Liver (tissue), 9 donors: Measurements from ENCODE around the gene ZNF584. TPM values are rescaled to one million over a fixed set of nuclear protein-coding genes. Genes with fewer than 3 reads are reported as not detected.

Experiments
- DNase-seq: peaks from one replicate; pipeline ENCODE4 v3.0.0-alpha.2; 2017; ENCODE audit warnings: low spot score
- H3K27ac ChIP-seq, 2 donors: one replicate each; pipeline ENCODE4 v1.7.0; 2013; ENCODE audit warnings: inconsistent platforms in 2 of 2, low read length in 2 of 2, control low read depth in 1 of 2, low read depth in 1 of 2, mild to moderate bottlenecking in 1 of 2
- H3K27me3 ChIP-seq, 4 donors: one replicate each; pipeline versions ENCODE4 v1.6.1 to v1.7.0; 2013; ENCODE audit warnings: low read length in 3 of 4, inconsistent platforms in 1 of 4, mild to moderate bottlenecking in 1 of 4, moderate library complexity in 1 of 4; ENCODE audit not compliant: control insufficient read depth in 4 of 4, insufficient read depth in 4 of 4
- H3K36me3 ChIP-seq, 4 donors: one replicate each; pipeline versions ENCODE4 v1.6.1 to v1.7.0; 2013; ENCODE audit warnings: low read length in 3 of 4, mild to moderate bottlenecking in 3 of 4, low read depth in 1 of 4, moderate library complexity in 1 of 4; ENCODE audit not compliant: control insufficient read depth in 4 of 4, insufficient read depth in 3 of 4
- H3K4me1 ChIP-seq, 4 donors: one replicate each; pipeline versions ENCODE4 v1.6.1 to v1.7.0; 2013; ENCODE audit warnings: low read length in 3 of 4, mild to moderate bottlenecking in 3 of 4, moderate library complexity in 1 of 4; ENCODE audit not compliant: control insufficient read depth in 4 of 4, insufficient read depth in 4 of 4
- H3K4me3 ChIP-seq, 3 donors: one replicate each; pipeline versions ENCODE4 v1.6.1 to v1.7.0; 2013; ENCODE audit warnings: low read length in 3 of 3, control low read depth in 1 of 3, low read depth in 1 of 3, mild to moderate bottlenecking in 1 of 3
- H3K9ac ChIP-seq, 2 donors: one replicate each; pipeline ENCODE4 v1.7.0; 2013; ENCODE audit warnings: low read length in 2 of 2, mild to moderate bottlenecking in 2 of 2, moderate library complexity in 2 of 2, control low read depth in 1 of 2, low read depth in 1 of 2
- H3K9me3 ChIP-seq, 4 donors: one replicate each; pipeline versions ENCODE4 v1.6.1 to v1.7.0; 2013; ENCODE audit warnings: low read length in 3 of 4; ENCODE audit not compliant: control insufficient read depth in 4 of 4
- FOXA1 ChIP-seq: IDR thresholded peaks from 2 replicates; pipeline ENCODE4 v1.6.1; 2016; ENCODE audit warnings: antibody characterized with exemption
- FOXA2 ChIP-seq: IDR thresholded peaks from 2 replicates; pipeline ENCODE4 v1.6.1; 2016; ENCODE audit warnings: antibody characterized with exemption
- GABPA ChIP-seq, 2 donors: IDR thresholded peaks in 1 of 2; conservative IDR thresholded peaks in 1 of 2; 2 replicates each; pipeline ENCODE4 v1.6.1; 2016; ENCODE audit warnings: antibody characterized with exemption in 2 of 2, mild to moderate bottlenecking in 1 of 2, moderate library complexity in 1 of 2
- HNF4G ChIP-seq: IDR thresholded peaks from 2 replicates; pipeline ENCODE4 v1.6.1; 2016; ENCODE audit warnings: antibody characterized with exemption
- JUND ChIP-seq, 2 donors: IDR thresholded peaks; 2 replicates each; pipeline ENCODE4 v1.6.1; 2016; ENCODE audit warnings: antibody characterized with exemption in 2 of 2
- NR2F2 ChIP-seq: IDR thresholded peaks from 2 replicates; pipeline ENCODE4 v1.6.1; 2016; ENCODE audit warnings: antibody characterized with exemption
- RAD21 ChIP-seq, 2 donors: IDR thresholded peaks; 2 replicates each; pipeline ENCODE4 v1.6.1; 2016; ENCODE audit warnings: antibody characterized with exemption in 2 of 2, mild to moderate bottlenecking in 2 of 2
- RXRA ChIP-seq, 2 donors: IDR thresholded peaks; 2 replicates each; pipeline ENCODE4 v1.6.1; 2017 to 2018; ENCODE audit warnings: antibody characterized with exemption in 2 of 2, mild to moderate bottlenecking in 1 of 2
- SP1 ChIP-seq: IDR thresholded peaks from 2 replicates; pipeline ENCODE4 v1.6.1; 2018; ENCODE audit warnings: antibody characterized with exemption, mild to moderate bottlenecking
- TAF1 ChIP-seq: conservative IDR thresholded peaks from 2 replicates; pipeline ENCODE4 v1.6.1; 2016; ENCODE audit warnings: antibody characterized with exemption, mild to moderate bottlenecking
- YY1 ChIP-seq: IDR thresholded peaks from 2 replicates; pipeline ENCODE4 v1.6.1; 2016; ENCODE audit warnings: antibody characterized with exemption, mild to moderate bottlenecking
- WGBS: extraction: QIAGEN DNeasy Blood & Tissue Kit; methylation state at CpG from one replicate; pipeline ENCODE4 v1.1.7; 2013; 5-methylcytosine and 5-hydroxymethylcytosine counted together
- polyA plus RNA-seq, 2 donors: library from polyadenylated mRNA; stranded (reverse) in 1 of 2; unstranded in 1 of 2; fragments of 200-250 nt in 1 of 2; fragments of >200 nt in 1 of 2; fragmentation: Nextera tagmentation in 1 of 2; extraction: Ambion mirVana in 1 of 2; gene quantifications; one replicate each; pipeline versions ENCODE4 v1.2.1 to v1.2.3, GENCODE V29; 2013 to 2015
- total RNA-seq, 2 donors: library from RNA; depleted of rRNA; stranded (reverse); fragments of >200 nt; gene quantifications; one replicate each; pipeline ENCODE4 v1.2.3, GENCODE V29; 2014
- TF ChIP-seq, protein P1 (sequence below): fragments of 150-350 bp; IDR thresholded peaks from 2 replicates; pipeline ENCODE4 v1.5.1; 2017; ENCODE audit warnings: improper control_type of control experiment, low read depth, low read length; ENCODE audit not compliant: missing input control
- TF ChIP-seq, protein P2 (sequence below): IDR thresholded peaks from 2 replicates; pipeline ENCODE4 v1.6.1; 2016; ENCODE audit warnings: antibody characterized with exemption
- TF ChIP-seq, protein P3 (sequence below): IDR thresholded peaks from 2 replicates; pipeline ENCODE4 v1.6.1; 2016; ENCODE audit warnings: antibody characterized with exemption, mild to moderate bottlenecking
- TF ChIP-seq, protein P4 (sequence below): IDR thresholded peaks from 2 replicates; pipeline ENCODE4 v1.6.1; 2016; ENCODE audit warnings: antibody characterized with exemption
- donor health status: healthy.
- donor health status: healthy.
- donor health status: healthy.
- donor health status: healthy.
- donor health status: healthy.

The ZNF584 gene
- total and polyA plus RNA-seq, 4 donors: 3.6 to 12.6 (median 10.0) TPM

DNA sequence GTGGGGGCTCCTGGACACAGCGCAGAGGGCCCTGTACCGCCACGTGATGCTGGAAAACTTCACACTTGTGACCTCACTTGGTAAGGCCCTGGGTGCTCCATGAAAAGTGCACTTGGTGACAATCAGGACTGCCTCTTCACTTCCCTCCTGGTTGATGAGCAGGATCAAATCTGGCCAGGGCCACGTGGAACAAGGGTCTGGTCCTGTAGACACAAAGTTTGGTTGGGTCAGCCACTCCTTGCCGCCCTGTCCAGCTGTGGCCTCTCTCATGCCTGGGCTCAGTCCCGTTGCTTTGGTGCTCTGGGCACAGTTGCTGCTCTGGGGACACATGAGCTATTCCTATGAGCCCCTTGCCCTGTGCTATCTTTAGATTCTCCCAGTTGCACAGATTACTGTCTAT, 45.3 kb downstream of the ZNF584 start:
- DNase-seq: no peak
- no peak overlapping the region for H3K9ac ChIP-seq
- no peaks in the 10 kb centered on the region for H3K9me3 ChIP-seq
- 98% methylated on average over 6 of the region's 6 CpGs for WGBS
- H3K4me3 ChIP-seq: no peak overlapping the region
- H3K27me3 ChIP-seq: no peaks in the 10 kb centered on the region
- no peak overlapping the region for H3K27ac ChIP-seq
- no peak for TF ChIP-seq YY1
- TF ChIP-seq HNF4G: no peak
- TF ChIP-seq JUND (IDR thresholded peaks at IDR 0.05): no peak
- TF ChIP-seq RXRA (IDR thresholded peaks at IDR 0.05): no peak
- TF ChIP-seq, protein P1, sequence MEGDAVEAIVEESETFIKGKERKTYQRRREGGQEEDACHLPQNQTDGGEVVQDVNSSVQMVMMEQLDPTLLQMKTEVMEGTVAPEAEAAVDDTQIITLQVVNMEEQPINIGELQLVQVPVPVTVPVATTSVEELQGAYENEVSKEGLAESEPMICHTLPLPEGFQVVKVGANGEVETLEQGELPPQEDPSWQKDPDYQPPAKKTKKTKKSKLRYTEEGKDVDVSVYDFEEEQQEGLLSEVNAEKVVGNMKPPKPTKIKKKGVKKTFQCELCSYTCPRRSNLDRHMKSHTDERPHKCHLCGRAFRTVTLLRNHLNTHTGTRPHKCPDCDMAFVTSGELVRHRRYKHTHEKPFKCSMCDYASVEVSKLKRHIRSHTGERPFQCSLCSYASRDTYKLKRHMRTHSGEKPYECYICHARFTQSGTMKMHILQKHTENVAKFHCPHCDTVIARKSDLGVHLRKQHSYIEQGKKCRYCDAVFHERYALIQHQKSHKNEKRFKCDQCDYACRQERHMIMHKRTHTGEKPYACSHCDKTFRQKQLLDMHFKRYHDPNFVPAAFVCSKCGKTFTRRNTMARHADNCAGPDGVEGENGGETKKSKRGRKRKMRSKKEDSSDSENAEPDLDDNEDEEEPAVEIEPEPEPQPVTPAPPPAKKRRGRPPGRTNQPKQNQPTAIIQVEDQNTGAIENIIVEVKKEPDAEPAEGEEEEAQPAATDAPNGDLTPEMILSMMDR: no peak
- TF ChIP-seq, protein P2, sequence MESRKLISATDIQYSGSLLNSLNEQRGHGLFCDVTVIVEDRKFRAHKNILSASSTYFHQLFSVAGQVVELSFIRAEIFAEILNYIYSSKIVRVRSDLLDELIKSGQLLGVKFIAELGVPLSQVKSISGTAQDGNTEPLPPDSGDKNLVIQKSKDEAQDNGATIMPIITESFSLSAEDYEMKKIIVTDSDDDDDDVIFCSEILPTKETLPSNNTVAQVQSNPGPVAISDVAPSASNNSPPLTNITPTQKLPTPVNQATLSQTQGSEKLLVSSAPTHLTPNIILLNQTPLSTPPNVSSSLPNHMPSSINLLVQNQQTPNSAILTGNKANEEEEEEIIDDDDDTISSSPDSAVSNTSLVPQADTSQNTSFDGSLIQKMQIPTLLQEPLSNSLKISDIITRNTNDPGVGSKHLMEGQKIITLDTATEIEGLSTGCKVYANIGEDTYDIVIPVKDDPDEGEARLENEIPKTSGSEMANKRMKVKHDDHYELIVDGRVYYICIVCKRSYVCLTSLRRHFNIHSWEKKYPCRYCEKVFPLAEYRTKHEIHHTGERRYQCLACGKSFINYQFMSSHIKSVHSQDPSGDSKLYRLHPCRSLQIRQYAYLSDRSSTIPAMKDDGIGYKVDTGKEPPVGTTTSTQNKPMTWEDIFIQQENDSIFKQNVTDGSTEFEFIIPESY: no peak
- no peak for TF ChIP-seq RAD21 (IDR thresholded peaks at IDR 0.05)
- TF ChIP-seq, protein P3, sequence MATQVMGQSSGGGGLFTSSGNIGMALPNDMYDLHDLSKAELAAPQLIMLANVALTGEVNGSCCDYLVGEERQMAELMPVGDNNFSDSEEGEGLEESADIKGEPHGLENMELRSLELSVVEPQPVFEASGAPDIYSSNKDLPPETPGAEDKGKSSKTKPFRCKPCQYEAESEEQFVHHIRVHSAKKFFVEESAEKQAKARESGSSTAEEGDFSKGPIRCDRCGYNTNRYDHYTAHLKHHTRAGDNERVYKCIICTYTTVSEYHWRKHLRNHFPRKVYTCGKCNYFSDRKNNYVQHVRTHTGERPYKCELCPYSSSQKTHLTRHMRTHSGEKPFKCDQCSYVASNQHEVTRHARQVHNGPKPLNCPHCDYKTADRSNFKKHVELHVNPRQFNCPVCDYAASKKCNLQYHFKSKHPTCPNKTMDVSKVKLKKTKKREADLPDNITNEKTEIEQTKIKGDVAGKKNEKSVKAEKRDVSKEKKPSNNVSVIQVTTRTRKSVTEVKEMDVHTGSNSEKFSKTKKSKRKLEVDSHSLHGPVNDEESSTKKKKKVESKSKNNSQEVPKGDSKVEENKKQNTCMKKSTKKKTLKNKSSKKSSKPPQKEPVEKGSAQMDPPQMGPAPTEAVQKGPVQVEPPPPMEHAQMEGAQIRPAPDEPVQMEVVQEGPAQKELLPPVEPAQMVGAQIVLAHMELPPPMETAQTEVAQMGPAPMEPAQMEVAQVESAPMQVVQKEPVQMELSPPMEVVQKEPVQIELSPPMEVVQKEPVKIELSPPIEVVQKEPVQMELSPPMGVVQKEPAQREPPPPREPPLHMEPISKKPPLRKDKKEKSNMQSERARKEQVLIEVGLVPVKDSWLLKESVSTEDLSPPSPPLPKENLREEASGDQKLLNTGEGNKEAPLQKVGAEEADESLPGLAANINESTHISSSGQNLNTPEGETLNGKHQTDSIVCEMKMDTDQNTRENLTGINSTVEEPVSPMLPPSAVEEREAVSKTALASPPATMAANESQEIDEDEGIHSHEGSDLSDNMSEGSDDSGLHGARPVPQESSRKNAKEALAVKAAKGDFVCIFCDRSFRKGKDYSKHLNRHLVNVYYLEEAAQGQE: no peak
- no peak for TF ChIP-seq GABPA (IDR thresholded peaks at IDR 0.05 in 1 of 2, conservative IDR thresholded peaks at IDR 0.05 in 1 of 2)
- TF ChIP-seq FOXA1: no peak
- peaks cover 4 to 24% (median 10%) of the 10 kb centered on the region in 4 donors for H3K36me3 ChIP-seq
- H3K4me1 ChIP-seq: peaks cover 0 to 16% (median 8%) of the 10 kb centered on the region in 4 donors

DNA sequence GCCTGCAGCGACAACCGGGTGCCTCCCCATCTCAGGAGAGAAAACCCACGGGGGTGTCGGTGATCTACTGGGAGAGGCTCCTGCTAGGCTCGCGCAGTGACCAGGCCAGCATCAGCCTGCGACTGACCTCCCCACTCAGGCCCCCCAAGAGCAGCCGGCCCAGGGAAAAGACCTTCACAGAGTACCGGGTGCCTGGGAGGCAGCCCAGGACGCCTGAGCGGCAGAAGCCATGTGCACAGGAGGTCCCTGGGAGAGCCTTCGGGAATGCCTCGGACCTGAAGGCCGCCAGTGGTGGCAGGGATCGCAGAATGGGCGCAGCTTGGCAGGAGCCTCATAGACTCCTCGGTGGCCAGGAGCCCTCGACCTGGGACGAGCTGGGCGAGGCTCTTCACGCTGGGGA, 46.9 kb downstream of the ZNF584 start:
- 96% methylated on average over 20 of the region's 21 CpGs for WGBS
- no peak overlapping the region for H3K27ac ChIP-seq
- no peak overlapping the region for H3K9ac ChIP-seq
- no peaks in the 10 kb centered on the region for H3K9me3 ChIP-seq
- H3K4me1 ChIP-seq: peaks cover 0 to 16% (median 8%) of the 10 kb centered on the region in 4 donors
- no peaks in the 10 kb centered on the region for H3K27me3 ChIP-seq
- peaks cover 4 to 24% (median 10%) of the 10 kb centered on the region in 4 donors for H3K36me3 ChIP-seq
- no peak for DNase-seq
- H3K4me3 ChIP-seq: no peak overlapping the region
- TF ChIP-seq, protein P1: no peak
- TF ChIP-seq, protein P4, sequence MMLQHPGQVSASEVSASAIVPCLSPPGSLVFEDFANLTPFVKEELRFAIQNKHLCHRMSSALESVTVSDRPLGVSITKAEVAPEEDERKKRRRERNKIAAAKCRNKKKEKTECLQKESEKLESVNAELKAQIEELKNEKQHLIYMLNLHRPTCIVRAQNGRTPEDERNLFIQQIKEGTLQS: no peak
- TF ChIP-seq, protein P3: no peak
- TF ChIP-seq HNF4G: no peak
- TF ChIP-seq TAF1: no peak
- TF ChIP-seq RXRA (IDR thresholded peaks at IDR 0.05): no peak
- TF ChIP-seq FOXA1: no peak
- no peak for TF ChIP-seq FOXA2
- no peak for TF ChIP-seq GABPA (IDR thresholded peaks at IDR 0.05 in 1 of 2, conservative IDR thresholded peaks at IDR 0.05 in 1 of 2)
- TF ChIP-seq, protein P2: no peak
- TF ChIP-seq SP1: no peak
- TF ChIP-seq NR2F2: no peak
- no peak for TF ChIP-seq RAD21 (IDR thresholded peaks at IDR 0.05)
